SK-N-MC (cell line): ENCODE results near the gene LMO1.

Source experiments
- EZH2 ChIP-seq: fragments of 200-600 bp; sonication (generic); IDR thresholded peaks from one replicate; pipeline ENCODE4 v1.6.1; 2017; ENCODE audit warnings: antibody characterized with exemption
- FOXP2 ChIP-seq: optimal IDR thresholded peaks from 2 replicates; pipeline ENCODE3; 2011; ENCODE audit warnings: mild to moderate bottlenecking, moderate library complexity; ENCODE audit not compliant: insufficient read depth; ENCODE audit errors: extremely low read length, control extremely low read depth
- POLR2AphosphoS5 ChIP-seq: IDR thresholded peaks from 2 replicates; pipeline ENCODE4 v1.6.1; 2012; ENCODE audit warnings: mild to moderate bottlenecking, low read depth, low read length, borderline replicate concordance

GRCh38 chr11:8199676-8200075, 64.0 kb downstream of the LMO1 start:
- no peak for TF ChIP-seq EZH2
- TF ChIP-seq POLR2AphosphoS5, result no peak
- no peak for TF ChIP-seq FOXP2
